Liver (tissue), 3 donors: ENCODE results near the gene SH2D6.
"Not testable (repeated sequence)": the region's sequence is repeated elsewhere in the genome, so short reads cannot be mapped to it uniquely, and the experiment has no call there.

Source experiments
- EGR1 ChIP-seq, 2 donors: IDR thresholded peaks; 2 replicates each; pipeline ENCODE4 v1.6.1; 2016 to 2018; ENCODE audit warnings: antibody characterized with exemption in 2 of 2, low read depth in 2 of 2
- FOXA1 ChIP-seq: IDR thresholded peaks from 2 replicates; pipeline ENCODE4 v1.6.1; 2016; ENCODE audit warnings: antibody characterized with exemption
- HNF4G ChIP-seq: IDR thresholded peaks from 2 replicates; pipeline ENCODE4 v1.6.1; 2016; ENCODE audit warnings: antibody characterized with exemption
- JUND ChIP-seq, 2 donors: IDR thresholded peaks; 2 replicates each; pipeline ENCODE4 v1.6.1; 2016; ENCODE audit warnings: antibody characterized with exemption in 2 of 2
- NR2F2 ChIP-seq: IDR thresholded peaks from 2 replicates; pipeline ENCODE4 v1.6.1; 2016; ENCODE audit warnings: antibody characterized with exemption
- RAD21 ChIP-seq, 2 donors: IDR thresholded peaks; 2 replicates each; pipeline ENCODE4 v1.6.1; 2016; ENCODE audit warnings: antibody characterized with exemption in 2 of 2, mild to moderate bottlenecking in 2 of 2
- SP1 ChIP-seq: IDR thresholded peaks from 2 replicates; pipeline ENCODE4 v1.6.1; 2018; ENCODE audit warnings: antibody characterized with exemption, mild to moderate bottlenecking
- TAF1 ChIP-seq: conservative IDR thresholded peaks from 2 replicates; pipeline ENCODE4 v1.6.1; 2016; ENCODE audit warnings: antibody characterized with exemption, mild to moderate bottlenecking
- YY1 ChIP-seq: IDR thresholded peaks from 2 replicates; pipeline ENCODE4 v1.6.1; 2016; ENCODE audit warnings: antibody characterized with exemption, mild to moderate bottlenecking
- TF ChIP-seq, protein P1 (sequence below): fragments of 150-350 bp; IDR thresholded peaks from 2 replicates; pipeline ENCODE4 v1.5.1; 2017; ENCODE audit warnings: improper control_type of control experiment, low read depth, low read length; ENCODE audit not compliant: missing input control
- TF ChIP-seq, protein P2 (sequence below): IDR thresholded peaks from 2 replicates; pipeline ENCODE4 v1.6.1; 2016; ENCODE audit warnings: antibody characterized with exemption
- TF ChIP-seq, protein P3 (sequence below): IDR thresholded peaks from 2 replicates; pipeline ENCODE4 v1.6.1; 2016; ENCODE audit warnings: antibody characterized with exemption, mild to moderate bottlenecking
- TF ChIP-seq, protein P4 (sequence below): IDR thresholded peaks from 2 replicates; pipeline ENCODE4 v1.6.1; 2016; ENCODE audit warnings: antibody characterized with exemption
- donor health status: healthy.
- donor health status: healthy.

DNA sequence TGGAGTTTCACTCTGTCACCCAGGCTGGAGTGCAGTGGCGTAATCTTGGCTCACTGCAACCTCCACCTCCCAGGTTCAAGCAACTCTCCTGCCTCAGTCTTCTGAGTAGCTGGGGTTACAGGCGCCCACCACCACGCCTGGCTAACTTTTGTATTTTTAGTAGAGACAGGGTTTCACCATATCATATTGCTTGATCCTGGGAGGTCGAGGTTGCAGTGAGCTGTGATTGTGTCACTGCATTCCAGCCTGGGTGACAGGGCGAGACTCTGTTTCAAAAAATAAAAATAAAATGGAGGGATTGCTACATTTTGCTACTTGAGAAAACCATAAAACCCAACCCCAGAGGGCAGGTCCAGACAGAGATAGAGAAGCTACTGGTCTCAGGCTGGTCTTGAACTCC lies 35.4 kb upstream of the SH2D6 start:
- TF ChIP-seq, protein P1, sequence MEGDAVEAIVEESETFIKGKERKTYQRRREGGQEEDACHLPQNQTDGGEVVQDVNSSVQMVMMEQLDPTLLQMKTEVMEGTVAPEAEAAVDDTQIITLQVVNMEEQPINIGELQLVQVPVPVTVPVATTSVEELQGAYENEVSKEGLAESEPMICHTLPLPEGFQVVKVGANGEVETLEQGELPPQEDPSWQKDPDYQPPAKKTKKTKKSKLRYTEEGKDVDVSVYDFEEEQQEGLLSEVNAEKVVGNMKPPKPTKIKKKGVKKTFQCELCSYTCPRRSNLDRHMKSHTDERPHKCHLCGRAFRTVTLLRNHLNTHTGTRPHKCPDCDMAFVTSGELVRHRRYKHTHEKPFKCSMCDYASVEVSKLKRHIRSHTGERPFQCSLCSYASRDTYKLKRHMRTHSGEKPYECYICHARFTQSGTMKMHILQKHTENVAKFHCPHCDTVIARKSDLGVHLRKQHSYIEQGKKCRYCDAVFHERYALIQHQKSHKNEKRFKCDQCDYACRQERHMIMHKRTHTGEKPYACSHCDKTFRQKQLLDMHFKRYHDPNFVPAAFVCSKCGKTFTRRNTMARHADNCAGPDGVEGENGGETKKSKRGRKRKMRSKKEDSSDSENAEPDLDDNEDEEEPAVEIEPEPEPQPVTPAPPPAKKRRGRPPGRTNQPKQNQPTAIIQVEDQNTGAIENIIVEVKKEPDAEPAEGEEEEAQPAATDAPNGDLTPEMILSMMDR: not testable (repeated sequence)
- TF ChIP-seq EGR1 (IDR thresholded peaks at IDR 0.05; ENCODE audit: low read depth in 2 of 2); TAF1; RAD21 (IDR thresholded peaks at IDR 0.05); HNF4G; YY1; JUND (IDR thresholded peaks at IDR 0.05); NR2F2; SP1; FOXA1: not testable (repeated sequence)
- TF ChIP-seq, protein P2, sequence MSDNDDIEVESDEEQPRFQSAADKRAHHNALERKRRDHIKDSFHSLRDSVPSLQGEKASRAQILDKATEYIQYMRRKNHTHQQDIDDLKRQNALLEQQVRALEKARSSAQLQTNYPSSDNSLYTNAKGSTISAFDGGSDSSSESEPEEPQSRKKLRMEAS: not testable (repeated sequence)
- TF ChIP-seq, protein P3, sequence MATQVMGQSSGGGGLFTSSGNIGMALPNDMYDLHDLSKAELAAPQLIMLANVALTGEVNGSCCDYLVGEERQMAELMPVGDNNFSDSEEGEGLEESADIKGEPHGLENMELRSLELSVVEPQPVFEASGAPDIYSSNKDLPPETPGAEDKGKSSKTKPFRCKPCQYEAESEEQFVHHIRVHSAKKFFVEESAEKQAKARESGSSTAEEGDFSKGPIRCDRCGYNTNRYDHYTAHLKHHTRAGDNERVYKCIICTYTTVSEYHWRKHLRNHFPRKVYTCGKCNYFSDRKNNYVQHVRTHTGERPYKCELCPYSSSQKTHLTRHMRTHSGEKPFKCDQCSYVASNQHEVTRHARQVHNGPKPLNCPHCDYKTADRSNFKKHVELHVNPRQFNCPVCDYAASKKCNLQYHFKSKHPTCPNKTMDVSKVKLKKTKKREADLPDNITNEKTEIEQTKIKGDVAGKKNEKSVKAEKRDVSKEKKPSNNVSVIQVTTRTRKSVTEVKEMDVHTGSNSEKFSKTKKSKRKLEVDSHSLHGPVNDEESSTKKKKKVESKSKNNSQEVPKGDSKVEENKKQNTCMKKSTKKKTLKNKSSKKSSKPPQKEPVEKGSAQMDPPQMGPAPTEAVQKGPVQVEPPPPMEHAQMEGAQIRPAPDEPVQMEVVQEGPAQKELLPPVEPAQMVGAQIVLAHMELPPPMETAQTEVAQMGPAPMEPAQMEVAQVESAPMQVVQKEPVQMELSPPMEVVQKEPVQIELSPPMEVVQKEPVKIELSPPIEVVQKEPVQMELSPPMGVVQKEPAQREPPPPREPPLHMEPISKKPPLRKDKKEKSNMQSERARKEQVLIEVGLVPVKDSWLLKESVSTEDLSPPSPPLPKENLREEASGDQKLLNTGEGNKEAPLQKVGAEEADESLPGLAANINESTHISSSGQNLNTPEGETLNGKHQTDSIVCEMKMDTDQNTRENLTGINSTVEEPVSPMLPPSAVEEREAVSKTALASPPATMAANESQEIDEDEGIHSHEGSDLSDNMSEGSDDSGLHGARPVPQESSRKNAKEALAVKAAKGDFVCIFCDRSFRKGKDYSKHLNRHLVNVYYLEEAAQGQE: not testable (repeated sequence)
- TF ChIP-seq, protein P4, sequence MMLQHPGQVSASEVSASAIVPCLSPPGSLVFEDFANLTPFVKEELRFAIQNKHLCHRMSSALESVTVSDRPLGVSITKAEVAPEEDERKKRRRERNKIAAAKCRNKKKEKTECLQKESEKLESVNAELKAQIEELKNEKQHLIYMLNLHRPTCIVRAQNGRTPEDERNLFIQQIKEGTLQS: not testable (repeated sequence)
